HEK293 (cell line): ENCODE data around the gene ZMYND12.

ENCODE experiments used
- CTCF ChIA-PET: fragments of 350-600 bp; formaldehyde crosslinking; extraction: SDS; loops from one replicate; lab custom pipeline; 2021; ENCODE audit warnings: antibody characterized with exemption; lab: Yijun Ruan, JAX
- POLR2A ChIA-PET: fragments of 300-600 bp; formaldehyde crosslinking; extraction: SDS; loops from one replicate; lab custom pipeline; 2020; ENCODE audit warnings: antibody characterized with exemption, inconsistent platforms; lab: Yijun Ruan, JAX
- H3K27ac ChIP-seq: fragments of 200-500 bp; sonication (Bioruptor generic); 2 replicates; pipeline ENCODE4 v1.5.1; 2014; ENCODE audit warnings: low read depth, low read length, control low read depth, inconsistent platforms; ENCODE audit errors: extremely low read depth
- H3K36me3 ChIP-seq, 2 experiments: fragments of 200-500 bp in 1 of 2; sonication (Bioruptor generic) in 1 of 2; 1 replicate in 1 of 2; 2 replicates in 1 of 2; pipeline ENCODE4 v1.5.1; 2014 to 2017; ENCODE audit warnings: inconsistent platforms in 2 of 2, low read length in 2 of 2; ENCODE audit not compliant: control insufficient read depth in 2 of 2, insufficient read depth in 1 of 2
- H3K4me1 ChIP-seq: fragments of 200-500 bp; sonication (Bioruptor generic); 2 replicates; pipeline ENCODE4 v1.5.1; 2014; ENCODE audit warnings: mild to moderate bottlenecking, low read length, inconsistent platforms; ENCODE audit not compliant: control insufficient read depth, insufficient read depth
- H3K4me3 ChIP-seq: 2 replicates; pipeline ENCODE4 v1.5.1; 2011; ENCODE audit warnings: low read depth, mild to moderate bottlenecking, control low read depth, low read length, moderate library complexity
- H3K9me3 ChIP-seq: fragments of 200-500 bp; sonication (Bioruptor generic); 2 replicates; pipeline ENCODE4 v1.5.1; 2014; ENCODE audit warnings: low read depth, low read length, inconsistent platforms; ENCODE audit not compliant: control insufficient read depth, insufficient read depth
- BCL11B ChIP-seq: fragments of 450-650 bp; formaldehyde crosslinking; IDR thresholded peaks from 2 replicates; pipeline ENCODE4 v1.5.1; 2016; ENCODE audit warnings: low read depth, missing biosample characterization, missing genetic modification characterization
- EGR2 ChIP-seq: fragments of 450-650 bp; formaldehyde crosslinking; IDR thresholded peaks from 2 replicates; pipeline ENCODE4 v1.5.1; 2016; ENCODE audit warnings: low read depth, missing biosample characterization, missing genetic modification characterization
- GLI4 ChIP-seq: fragments of 450-650 bp; formaldehyde crosslinking; IDR thresholded peaks from 2 replicates; pipeline ENCODE4 v1.5.1; 2016; ENCODE audit warnings: missing biosample characterization, missing genetic modification characterization
- HOXC10 ChIP-seq: sonication (generic); formaldehyde crosslinking; IDR thresholded peaks from 2 replicates; pipeline ENCODE4 v1.8.1; 2023; ENCODE audit warnings: mild to moderate bottlenecking, missing genetic modification reagents
- PRDM1 ChIP-seq: fragments of 450-650 bp; formaldehyde crosslinking; IDR thresholded peaks from 2 replicates; pipeline ENCODE4; 2016; ENCODE audit warnings: missing biosample characterization, missing genetic modification characterization
- TRIM28 ChIP-seq: IDR thresholded peaks from 2 replicates; pipeline ENCODE4 v1.6.1; 2011; ENCODE audit warnings: low read length, control low read depth, borderline replicate concordance
- ZFHX2 ChIP-seq: fragments of 450-650 bp; formaldehyde crosslinking; conservative IDR thresholded peaks from 2 replicates; pipeline ENCODE4 v1.5.1; 2016; ENCODE audit warnings: missing biosample characterization, missing genetic modification characterization
- ZFP69B ChIP-seq: fragments of 450-650 bp; formaldehyde crosslinking; IDR thresholded peaks from 2 replicates; pipeline ENCODE4 v1.5.1; 2016; ENCODE audit warnings: missing biosample characterization, missing genetic modification characterization
- ZNF157 ChIP-seq: fragments of 450-650 bp; formaldehyde crosslinking; IDR thresholded peaks from 2 replicates; pipeline ENCODE4 v1.5.1; 2016; ENCODE audit warnings: missing biosample characterization, missing genetic modification characterization
- ZNF23 ChIP-seq: fragments of 450-650 bp; formaldehyde crosslinking; IDR thresholded peaks from 2 replicates; pipeline ENCODE4 v1.5.1; 2016; ENCODE audit warnings: missing biosample characterization, missing genetic modification characterization, borderline replicate concordance
- ZNF350 ChIP-seq: fragments of 450-650 bp; formaldehyde crosslinking; IDR thresholded peaks from 2 replicates; pipeline ENCODE4 v1.5.0; 2017; ENCODE audit warnings: missing biosample characterization, mild to moderate bottlenecking, missing genetic modification characterization
- ZNF391 ChIP-seq: fragments of 450-650 bp; formaldehyde crosslinking; IDR thresholded peaks from 2 replicates; pipeline ENCODE4 v1.5.1; 2016; ENCODE audit warnings: low read depth, missing biosample characterization, missing genetic modification characterization, borderline replicate concordance
- ZNF404 ChIP-seq: fragments of 450-650 bp; formaldehyde crosslinking; IDR thresholded peaks from 2 replicates; pipeline ENCODE4 v1.5.1; 2017; ENCODE audit warnings: missing biosample characterization, missing genetic modification characterization
- ZNF426 ChIP-seq: fragments of 450-650 bp; formaldehyde crosslinking; IDR thresholded peaks from 2 replicates; pipeline ENCODE4 v1.5.1; 2017; ENCODE audit warnings: missing biosample characterization, missing genetic modification characterization, mild to moderate bottlenecking, inconsistent platforms, moderate library complexity
- ZNF530 ChIP-seq: fragments of 450-650 bp; formaldehyde crosslinking; IDR thresholded peaks from 2 replicates; pipeline ENCODE4 v1.5.1; 2016; ENCODE audit warnings: low read depth, missing biosample characterization, missing genetic modification characterization
- ZNF558 ChIP-seq: fragments of 450-650 bp; formaldehyde crosslinking; IDR thresholded peaks from 2 replicates; pipeline ENCODE4 v1.5.1; 2016; ENCODE audit warnings: missing biosample characterization, missing genetic modification characterization
- ZNF596 ChIP-seq: fragments of 450-650 bp; IDR thresholded peaks from 2 replicates; pipeline ENCODE4 v1.5.0; 2018; ENCODE audit warnings: missing biosample characterization, mild to moderate bottlenecking, missing genetic modification characterization, moderate library complexity
- ZNF658 ChIP-seq: fragments of 450-650 bp; formaldehyde crosslinking; IDR thresholded peaks from 2 replicates; pipeline ENCODE4; 2016; ENCODE audit warnings: missing biosample characterization, missing genetic modification characterization
- ZSCAN23 ChIP-seq: fragments of 450-650 bp; formaldehyde crosslinking; IDR thresholded peaks from 2 replicates; pipeline ENCODE4 v1.5.1; 2016; ENCODE audit warnings: missing biosample characterization, missing genetic modification characterization
- TF ChIP-seq, protein P1 (sequence below): fragments of 450-650 bp; formaldehyde crosslinking; IDR thresholded peaks from 2 replicates; pipeline ENCODE4 v1.5.1; 2016; ENCODE audit warnings: missing biosample characterization, missing genetic modification characterization
- TF ChIP-seq, protein P2 (sequence below): fragments of 450-650 bp; IDR thresholded peaks from 2 replicates; pipeline ENCODE4 v1.5.1; 2018; ENCODE audit warnings: missing biosample characterization, missing genetic modification characterization
- TF ChIP-seq, protein P3 (sequence below): fragments of 450-650 bp; IDR thresholded peaks from 2 replicates; pipeline ENCODE4 v1.5.1; 2018; ENCODE audit warnings: missing biosample characterization, mild to moderate bottlenecking, missing genetic modification characterization

The ZMYND12 gene

DNA sequence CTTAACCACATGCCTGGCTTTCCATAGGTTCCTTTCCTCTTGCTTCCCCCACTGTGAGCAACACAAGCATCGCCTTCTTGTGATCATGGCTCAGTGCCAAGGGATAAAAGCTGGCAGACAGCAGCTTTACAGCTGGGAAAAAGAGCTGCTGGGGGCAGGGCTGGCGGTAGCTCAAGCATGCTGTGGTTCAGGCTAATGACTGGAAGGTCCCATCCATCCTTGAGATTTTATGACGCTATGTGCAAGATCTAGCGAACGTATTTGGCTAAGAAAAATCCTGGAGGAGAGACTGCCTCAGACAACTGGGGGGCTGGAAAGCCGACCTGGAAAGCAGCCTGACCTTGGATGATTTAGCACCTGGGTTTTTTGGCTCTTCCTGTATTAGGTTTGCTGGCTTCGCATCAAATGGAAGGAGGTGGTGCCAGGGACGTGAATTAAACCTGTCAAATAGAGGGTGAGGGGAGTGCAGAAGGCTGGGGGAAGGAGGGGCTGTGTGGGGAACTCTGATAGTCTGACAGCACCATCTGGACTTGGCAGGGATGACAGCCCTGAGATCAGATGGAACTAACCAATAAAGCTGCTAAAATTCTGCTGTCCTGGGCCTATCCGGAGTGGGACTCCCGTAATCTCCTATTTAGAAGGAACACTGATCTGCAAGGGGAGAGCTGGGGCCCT lies 34.8 kb downstream of the ZMYND12 start (continued):
- TF ChIP-seq HOXC10 (CRISPR knock-in tag) (no peak), ZFP69B (tag by site-specific recombination) (0 out of 2 replicates have a peak, but pooled peaks have one; percentile 52), ZNF391 (tag by site-specific recombination) (no peak), BCL11B (tag by site-specific recombination) (0 out of 2 replicates have a peak, but pooled peaks have one; percentile 40), ZNF157 (tag by site-specific recombination) (0 out of 2 replicates have a peak, but pooled peaks have one; percentile 12), ZNF596 (tag by site-specific recombination) (no peak)

DNA sequence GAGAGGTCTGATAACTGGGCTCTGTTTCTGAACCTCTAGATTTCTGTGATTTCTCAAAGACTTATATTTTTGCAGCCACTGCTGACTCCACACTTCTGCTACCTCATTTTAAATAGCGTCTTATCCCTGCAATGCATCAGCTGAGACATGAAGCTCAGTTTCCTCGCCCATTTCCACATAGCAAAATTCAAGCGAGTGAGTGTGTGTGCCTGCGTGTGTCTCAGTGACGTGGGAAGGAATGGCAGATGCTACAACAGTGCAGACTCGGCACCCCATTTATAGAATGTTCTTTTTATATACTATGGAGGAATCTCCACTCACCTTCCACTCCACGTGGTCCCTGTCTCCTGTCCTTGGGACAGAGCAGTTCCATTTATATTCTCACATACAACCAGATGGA lies 35.7 kb downstream of the ZMYND12 start:
- Histone ChIP-seq H3K4me3 (no peak overlapping the region), H3K27ac (no peak overlapping the region), H3K9me3 (no peaks in the 10 kb centered on the region), H3K36me3 (no peaks in the 10 kb centered on the region), H3K4me1 (peaks cover 11% of the 10 kb centered on the region)
- CTCF ChIA-PET: interaction anchor here (1.4 kb wide), 1 partner anchor 74 kb away, joined by 4 read pairs; no protein-coding TSS in a partner anchor
- POLR2A ChIA-PET: interaction anchor here (0.5 kb wide), 1 partner anchor 11 kb away, joined by 5 read pairs; no protein-coding TSS in a partner anchor
- TF ChIP-seq EGR2 (no peak), ZNF530 (tag by site-specific recombination) (no peak), ZNF350 (tag by site-specific recombination) (no peak), ZSCAN23 (no peak), ZNF558 (tag by site-specific recombination) (no peak), PRDM1 (tag by site-specific recombination) (no peak), ZNF23 (tag by site-specific recombination) (no peak), TRIM28 (no peak), ZNF426 (no peak), GLI4 (no peak), ZNF404 (no peak), ZNF658 (tag by site-specific recombination) (no peak), ZFHX2 (tag by site-specific recombination) (no peak)
- TF ChIP-seq, protein P1, sequence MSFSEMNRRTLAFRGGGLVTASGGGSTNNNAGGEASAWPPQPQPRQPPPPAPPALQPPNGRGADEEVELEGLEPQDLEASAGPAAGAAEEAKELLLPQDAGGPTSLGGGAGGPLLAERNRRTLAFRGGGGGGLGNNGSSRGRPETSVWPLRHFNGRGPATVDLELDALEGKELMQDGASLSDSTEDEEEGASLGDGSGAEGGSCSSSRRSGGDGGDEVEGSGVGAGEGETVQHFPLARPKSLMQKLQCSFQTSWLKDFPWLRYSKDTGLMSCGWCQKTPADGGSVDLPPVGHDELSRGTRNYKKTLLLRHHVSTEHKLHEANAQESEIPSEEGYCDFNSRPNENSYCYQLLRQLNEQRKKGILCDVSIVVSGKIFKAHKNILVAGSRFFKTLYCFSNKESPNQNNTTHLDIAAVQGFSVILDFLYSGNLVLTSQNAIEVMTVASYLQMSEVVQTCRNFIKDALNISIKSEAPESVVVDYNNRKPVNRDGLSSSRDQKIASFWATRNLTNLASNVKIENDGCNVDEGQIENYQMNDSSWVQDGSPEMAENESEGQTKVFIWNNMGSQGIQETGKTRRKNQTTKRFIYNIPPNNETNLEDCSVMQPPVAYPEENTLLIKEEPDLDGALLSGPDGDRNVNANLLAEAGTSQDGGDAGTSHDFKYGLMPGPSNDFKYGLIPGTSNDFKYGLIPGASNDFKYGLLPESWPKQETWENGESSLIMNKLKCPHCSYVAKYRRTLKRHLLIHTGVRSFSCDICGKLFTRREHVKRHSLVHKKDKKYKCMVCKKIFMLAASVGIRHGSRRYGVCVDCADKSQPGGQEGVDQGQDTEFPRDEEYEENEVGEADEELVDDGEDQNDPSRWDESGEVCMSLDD: no peak
- TF ChIP-seq, protein P2, sequence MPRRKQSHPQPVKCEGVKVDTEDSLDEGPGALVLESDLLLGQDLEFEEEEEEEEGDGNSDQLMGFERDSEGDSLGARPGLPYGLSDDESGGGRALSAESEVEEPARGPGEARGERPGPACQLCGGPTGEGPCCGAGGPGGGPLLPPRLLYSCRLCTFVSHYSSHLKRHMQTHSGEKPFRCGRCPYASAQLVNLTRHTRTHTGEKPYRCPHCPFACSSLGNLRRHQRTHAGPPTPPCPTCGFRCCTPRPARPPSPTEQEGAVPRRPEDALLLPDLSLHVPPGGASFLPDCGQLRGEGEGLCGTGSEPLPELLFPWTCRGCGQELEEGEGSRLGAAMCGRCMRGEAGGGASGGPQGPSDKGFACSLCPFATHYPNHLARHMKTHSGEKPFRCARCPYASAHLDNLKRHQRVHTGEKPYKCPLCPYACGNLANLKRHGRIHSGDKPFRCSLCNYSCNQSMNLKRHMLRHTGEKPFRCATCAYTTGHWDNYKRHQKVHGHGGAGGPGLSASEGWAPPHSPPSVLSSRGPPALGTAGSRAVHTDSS: no peak
- TF ChIP-seq, protein P3, sequence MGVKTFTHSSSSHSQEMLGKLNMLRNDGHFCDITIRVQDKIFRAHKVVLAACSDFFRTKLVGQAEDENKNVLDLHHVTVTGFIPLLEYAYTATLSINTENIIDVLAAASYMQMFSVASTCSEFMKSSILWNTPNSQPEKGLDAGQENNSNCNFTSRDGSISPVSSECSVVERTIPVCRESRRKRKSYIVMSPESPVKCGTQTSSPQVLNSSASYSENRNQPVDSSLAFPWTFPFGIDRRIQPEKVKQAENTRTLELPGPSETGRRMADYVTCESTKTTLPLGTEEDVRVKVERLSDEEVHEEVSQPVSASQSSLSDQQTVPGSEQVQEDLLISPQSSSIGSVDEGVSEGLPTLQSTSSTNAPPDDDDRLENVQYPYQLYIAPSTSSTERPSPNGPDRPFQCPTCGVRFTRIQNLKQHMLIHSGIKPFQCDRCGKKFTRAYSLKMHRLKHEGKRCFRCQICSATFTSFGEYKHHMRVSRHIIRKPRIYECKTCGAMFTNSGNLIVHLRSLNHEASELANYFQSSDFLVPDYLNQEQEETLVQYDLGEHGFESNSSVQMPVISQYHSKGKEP: no peak
